ENCODE measurements around the gene DPYSL5.

The DPYSL5 gene

GRCh38 chr2:26846334-26847306 is 1.3 kb upstream of the DPYSL5 start:
- DNase-seq: peak; percentile 47

- DNase-seq: no peak
These were observed 651 bp upstream of the DPYSL5 start for GRCh38 chr2:26847307-26847654.

GRCh38 chr2:26848336-26849055 is 564 bp downstream of the DPYSL5 start:
- DNase-seq: no peak

GRCh38 chr2:26849056-26849999 is 1.4 kb downstream of the DPYSL5 start:
- no peak for DNase-seq

- no peak for DNase-seq
These were observed 2.1 kb downstream of the DPYSL5 start for GRCh38 chr2:26850000-26850431.

- no peak for DNase-seq
These were observed 2.6 kb downstream of the DPYSL5 start for GRCh38 chr2:26850505-26850904.

GRCh38 chr2:26852405-26853306 is 4.7 kb downstream of the DPYSL5 start:
- DNase-seq: no peak

GRCh38 chr2:26853751-26854150 is 5.8 kb downstream of the DPYSL5 start:
- DNase-seq: no peak

GRCh38 chr2:26854283-26854827 is 6.4 kb downstream of the DPYSL5 start:
- DNase-seq: no peak

- no peak for DNase-seq
These were observed 7.5 kb downstream of the DPYSL5 start for GRCh38 chr2:26855466-26855865.

GRCh38 chr2:26859622-26860021 is 11.7 kb downstream of the DPYSL5 start:
- no peak for DNase-seq

GRCh38 chr2:26860211-26860850 is 12.4 kb downstream of the DPYSL5 start:
- no peak for DNase-seq

- no peak for DNase-seq
These were observed 13.8 kb downstream of the DPYSL5 start for GRCh38 chr2:26861610-26862224.

- DNase-seq: no peak
These were observed 16.3 kb downstream of the DPYSL5 start for GRCh38 chr2:26864226-26864625.

- DNase-seq: no peak
These were observed 16.7 kb downstream of the DPYSL5 start for GRCh38 chr2:26864646-26865045.

GRCh38 chr2:26870585-26871095 is 22.7 kb downstream of the DPYSL5 start:
- DNase-seq: no peak

GRCh38 chr2:26873286-26873983 is 25.5 kb downstream of the DPYSL5 start:
- DNase-seq: no peak

GRCh38 chr2:26874514-26874913 is 26.6 kb downstream of the DPYSL5 start:
- no peak for DNase-seq

- DNase-seq: no peak
These were observed 27.2 kb downstream of the DPYSL5 start for GRCh38 chr2:26875065-26875634.

Measured in stimulated activated naive CD4-positive, alpha-beta T cell treated with Interleukin-2 at 50 U/mL for 16 hours (primary cell).